Peyer's patch (tissue), 4 donors: ENCODE results near the gene SLC25A45. TPM values are rescaled to one million over a fixed set of nuclear protein-coding genes. Genes with fewer than 3 reads are reported as not detected.

Experiments used
- DNase-seq, 3 donors: peaks; one replicate each; pipeline ENCODE4 v3.0.0-alpha.2; 2017 to 2019
- H3K27ac ChIP-seq, 4 donors: fragments of 200-600 bp; sonication (generic); one replicate each; pipeline ENCODE4 v1.5.1; 2016 to 2019
- H3K27me3 ChIP-seq, 2 donors: fragments of 200-600 bp; sonication (generic); one replicate each; pipeline ENCODE4 v1.5.1; 2019
- H3K36me3 ChIP-seq, 3 donors: fragments of 200-600 bp; sonication (generic); one replicate each; pipeline ENCODE4 v1.5.1; 2016 to 2019
- H3K4me1 ChIP-seq, 4 donors: fragments of 200-600 bp; sonication (generic); one replicate each; pipeline ENCODE4 v1.5.1; 2016 to 2019
- H3K4me3 ChIP-seq, 4 donors: fragments of 200-600 bp; sonication (generic); 1 replicate in 3 of 4; 2 replicates in 1 of 4; pipeline ENCODE4 v1.5.1; 2016 to 2019; ENCODE audit warnings: mild to moderate bottlenecking in 1 of 4
- H3K9me3 ChIP-seq, 4 donors: fragments of 200-600 bp; sonication (generic); one replicate each; pipeline ENCODE4 v1.5.1; 2016 to 2019; ENCODE audit warnings: mild to moderate bottlenecking in 1 of 4
- POLR2A ChIP-seq, 2 donors: fragments of 450-650 bp; IDR thresholded peaks; one replicate each; pipeline ENCODE4 v1.5.1; 2017; ENCODE audit warnings: antibody characterized with exemption in 2 of 2, mild to moderate bottlenecking in 2 of 2, moderate library complexity in 2 of 2
- total RNA-seq, 4 donors: library from RNA; depleted of rRNA; stranded (reverse); fragments of >200 nt; gene quantifications; one replicate each; pipeline ENCODE4 v1.1.0, GENCODE V29; 2016
- TF ChIP-seq, protein P1 (sequence below), 6 experiments: fragments of 450-650 bp in 4 of 6; fragments of 200-600 bp in 2 of 6; sonication (generic) in 1 of 6; IDR thresholded peaks; one replicate each; pipeline ENCODE4 v1.5.1; 2017 to 2019; ENCODE audit warnings: antibody characterized with exemption in 6 of 6, mild to moderate bottlenecking in 3 of 6, moderate library complexity in 1 of 6

Gene SLC25A45
- total RNA-seq, 4 donors from 2014 or later: 23.3 to 50.6 (median 40.2) TPM

DNA sequence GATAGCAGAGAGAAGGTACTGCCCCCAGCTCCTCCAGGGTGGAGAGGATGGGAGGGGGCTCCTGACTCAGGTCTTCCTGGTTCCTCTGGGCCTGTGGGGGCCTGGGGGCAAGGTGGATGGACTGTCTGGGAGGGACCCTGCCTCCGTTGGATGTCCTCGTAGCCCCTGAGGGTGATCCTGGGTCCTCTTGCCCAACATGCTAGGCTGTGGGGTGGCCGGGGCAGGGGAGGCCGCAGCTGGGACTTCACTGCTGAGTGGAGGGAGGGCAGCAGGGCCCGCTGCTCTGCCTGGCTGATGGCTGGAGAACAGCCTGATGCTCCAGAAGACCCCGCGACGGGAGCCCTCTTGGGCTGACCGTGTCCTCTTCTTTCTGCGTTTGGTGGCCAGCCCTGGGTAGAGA is 17.4 kb upstream of the SLC25A45 start:
- no peak for DNase-seq
- Histone ChIP-seq H3K36me3 (peaks cover 0 to 88% (median 0%) of the 10 kb centered on the region in 3 donors), H3K9me3 (no peaks in the 10 kb centered on the region), H3K27ac (no peak overlapping the region), H3K4me3 (no peak overlapping the region), H3K27me3 (no peaks in the 10 kb centered on the region), H3K4me1 (peaks cover 0 to 26% (median 13%) of the 10 kb centered on the region in 4 donors)
- TF ChIP-seq POLR2A (IDR thresholded peaks at IDR 0.05): no peak
- TF ChIP-seq, protein P1, sequence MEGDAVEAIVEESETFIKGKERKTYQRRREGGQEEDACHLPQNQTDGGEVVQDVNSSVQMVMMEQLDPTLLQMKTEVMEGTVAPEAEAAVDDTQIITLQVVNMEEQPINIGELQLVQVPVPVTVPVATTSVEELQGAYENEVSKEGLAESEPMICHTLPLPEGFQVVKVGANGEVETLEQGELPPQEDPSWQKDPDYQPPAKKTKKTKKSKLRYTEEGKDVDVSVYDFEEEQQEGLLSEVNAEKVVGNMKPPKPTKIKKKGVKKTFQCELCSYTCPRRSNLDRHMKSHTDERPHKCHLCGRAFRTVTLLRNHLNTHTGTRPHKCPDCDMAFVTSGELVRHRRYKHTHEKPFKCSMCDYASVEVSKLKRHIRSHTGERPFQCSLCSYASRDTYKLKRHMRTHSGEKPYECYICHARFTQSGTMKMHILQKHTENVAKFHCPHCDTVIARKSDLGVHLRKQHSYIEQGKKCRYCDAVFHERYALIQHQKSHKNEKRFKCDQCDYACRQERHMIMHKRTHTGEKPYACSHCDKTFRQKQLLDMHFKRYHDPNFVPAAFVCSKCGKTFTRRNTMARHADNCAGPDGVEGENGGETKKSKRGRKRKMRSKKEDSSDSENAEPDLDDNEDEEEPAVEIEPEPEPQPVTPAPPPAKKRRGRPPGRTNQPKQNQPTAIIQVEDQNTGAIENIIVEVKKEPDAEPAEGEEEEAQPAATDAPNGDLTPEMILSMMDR (IDR thresholded peaks at IDR 0.05): no peak

DNA sequence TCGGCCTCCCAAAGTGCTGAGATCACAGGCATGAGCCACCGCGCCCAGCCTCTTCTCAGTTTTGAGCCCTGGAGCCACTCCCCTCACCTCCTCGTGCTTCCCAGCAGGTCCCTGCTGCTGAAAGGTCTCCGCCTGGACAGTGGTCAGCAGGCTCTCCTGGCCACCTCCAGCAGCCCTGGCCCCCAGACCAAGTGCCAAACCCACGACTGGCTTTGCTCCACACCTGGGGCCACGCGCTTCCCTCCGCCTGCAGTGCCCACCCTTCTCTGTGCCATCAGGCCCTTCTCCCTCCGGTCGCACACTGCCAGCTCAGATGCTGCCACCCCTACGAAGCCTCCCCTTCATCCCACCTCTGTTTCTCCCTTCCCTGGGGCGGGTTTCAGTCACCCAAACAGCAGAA is 16.8 kb upstream of the SLC25A45 start:
- no peak overlapping the region for H3K27ac ChIP-seq
- peaks cover 0 to 88% (median 0%) of the 10 kb centered on the region in 3 donors for H3K36me3 ChIP-seq
- no peak for DNase-seq
- TF ChIP-seq, protein P1 (IDR thresholded peaks at IDR 0.05): no peak
- peaks cover 0 to 23% (median 9%) of the 10 kb centered on the region in 4 donors for H3K4me1 ChIP-seq
- H3K9me3 ChIP-seq: no peaks in the 10 kb centered on the region
- no peaks in the 10 kb centered on the region for H3K27me3 ChIP-seq
- H3K4me3 ChIP-seq: no peak overlapping the region

DNA sequence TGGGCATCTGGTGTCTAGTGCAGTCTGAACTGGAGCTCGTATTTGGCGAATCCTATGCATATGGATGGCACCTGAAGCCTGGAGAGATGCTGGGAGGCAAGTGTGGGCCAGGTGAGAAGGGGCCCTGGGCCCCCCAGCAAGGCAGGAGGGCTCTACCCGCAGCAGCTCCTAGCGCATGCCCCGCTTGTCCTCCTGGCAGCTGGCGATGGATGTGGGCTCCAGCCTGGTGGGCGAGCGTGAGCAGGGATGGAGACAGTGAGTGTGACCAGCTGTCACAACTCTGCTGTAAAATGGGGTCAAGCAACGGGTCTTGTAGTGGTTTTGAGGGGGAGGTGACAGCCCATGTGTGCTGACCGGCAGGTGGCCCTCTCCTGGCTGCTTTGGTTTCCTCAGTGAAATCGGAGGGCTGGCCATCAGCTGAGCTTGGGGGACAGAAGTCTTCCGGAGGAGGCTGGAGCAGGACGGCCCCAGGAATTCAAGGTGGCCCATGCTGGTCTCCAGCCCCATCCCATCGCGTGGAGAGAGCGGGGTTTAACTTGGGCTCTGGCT is 16.0 kb upstream of the SLC25A45 start:
- no peak overlapping the region for H3K4me3 ChIP-seq
- H3K4me1 ChIP-seq: peaks cover 0 to 18% (median 3%) of the 10 kb centered on the region in 4 donors
- no peaks in the 10 kb centered on the region for H3K9me3 ChIP-seq
- H3K36me3 ChIP-seq: peaks cover 0 to 88% (median 0%) of the 10 kb centered on the region in 3 donors
- H3K27ac ChIP-seq: no peak overlapping the region
- DNase-seq: no peak
- TF ChIP-seq, protein P1 (IDR thresholded peaks at IDR 0.05): no peak
- TF ChIP-seq POLR2A (IDR thresholded peaks at IDR 0.05): no peak
- H3K27me3 ChIP-seq: no peaks in the 10 kb centered on the region

DNA sequence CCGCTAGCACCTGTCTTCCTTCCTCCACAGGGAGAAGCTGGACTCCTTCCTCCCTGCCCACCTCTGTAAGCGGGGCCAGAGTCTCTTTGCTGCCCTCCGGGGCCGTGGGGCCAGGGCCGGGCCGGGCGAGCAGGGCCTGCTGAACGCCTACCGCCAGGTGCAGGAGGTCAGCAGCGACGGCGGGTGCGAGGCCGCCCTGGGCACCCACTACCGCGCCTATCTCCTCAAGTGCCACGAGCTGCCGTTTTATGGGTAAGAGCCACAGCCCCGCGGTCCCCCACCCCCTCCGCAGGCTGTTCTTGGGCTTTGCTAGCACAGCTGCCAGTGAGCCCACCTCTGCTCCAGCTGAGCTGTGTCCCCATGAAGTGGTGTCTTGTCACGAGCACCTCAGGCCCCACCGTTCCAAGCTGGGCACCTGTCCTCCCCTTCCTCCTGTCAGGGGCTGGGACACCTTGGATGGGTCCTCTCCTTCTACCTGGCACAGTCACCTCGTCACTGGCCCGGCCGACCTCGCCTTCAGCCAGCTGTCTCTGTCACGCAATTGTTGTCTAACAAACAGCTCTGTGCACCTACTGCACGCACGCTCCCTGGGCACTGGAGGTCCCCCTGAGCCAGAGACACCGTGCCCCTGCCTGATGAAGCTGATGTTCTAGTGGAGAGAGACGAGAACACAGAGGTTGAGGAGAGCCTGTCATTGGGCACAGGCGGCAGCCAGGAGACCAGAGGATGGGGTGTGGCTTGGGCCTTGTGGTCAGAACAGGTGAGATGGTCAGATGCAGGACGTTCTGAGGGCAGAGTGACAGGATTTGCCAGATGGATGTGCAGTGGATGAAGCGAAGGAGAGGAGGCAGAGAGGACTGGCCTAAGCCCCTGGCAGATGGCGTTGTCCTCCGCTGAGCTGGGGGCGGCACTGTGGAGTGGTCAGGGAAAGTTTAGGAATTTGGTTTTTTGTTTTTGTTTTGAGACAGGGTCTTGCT is 14.6 kb upstream of the SLC25A45 start:
- TF ChIP-seq POLR2A (IDR thresholded peaks at IDR 0.05): no peak
- TF ChIP-seq, protein P1 (IDR thresholded peaks at IDR 0.05): no peak
- Histone ChIP-seq H3K27me3 (no peaks in the 10 kb centered on the region), H3K9me3 (no peaks in the 10 kb centered on the region), H3K36me3 (peaks cover 0 to 90% (median 0%) of the 10 kb centered on the region in 3 donors), H3K27ac (no peak overlapping the region), H3K4me1 (peaks cover 0 to 18% (median 0%) of the 10 kb centered on the region in 4 donors), H3K4me3 (no peak overlapping the region)
- DNase-seq: no peak

DNA sequence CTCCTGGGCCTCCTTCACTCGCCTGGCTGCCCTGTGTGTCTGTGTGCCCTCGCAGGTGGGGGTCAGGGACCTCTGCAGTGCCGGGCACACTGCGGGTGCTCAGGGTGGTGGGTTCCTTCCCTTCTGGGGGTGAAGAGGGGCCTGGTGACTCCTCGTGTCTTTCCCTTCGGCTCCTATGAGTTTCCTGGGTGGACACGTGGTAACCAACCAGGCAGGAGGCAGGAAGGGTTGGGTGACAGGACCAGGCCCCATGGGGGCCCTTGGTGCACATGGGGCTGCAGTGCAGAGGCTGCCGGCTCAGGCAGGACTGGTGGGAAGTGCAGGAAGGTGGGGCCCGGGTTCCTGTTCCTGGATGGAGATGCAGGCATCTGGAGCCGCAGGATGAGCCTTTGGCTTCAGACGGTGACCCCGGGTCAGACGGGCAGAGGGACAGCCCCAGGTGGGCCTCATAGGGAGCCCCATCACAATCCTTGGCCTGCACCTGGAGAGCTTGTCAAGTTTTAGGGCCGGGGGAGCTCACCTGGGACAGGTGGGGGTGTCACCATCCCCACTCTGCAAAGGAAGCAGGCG is 13.6 kb upstream of the SLC25A45 start:
- no peaks in the 10 kb centered on the region for H3K27me3 ChIP-seq
- peaks cover 0 to 91% (median 0%) of the 10 kb centered on the region in 3 donors for H3K36me3 ChIP-seq
- no peak for DNase-seq
- no peaks in the 10 kb centered on the region for H3K9me3 ChIP-seq
- H3K27ac ChIP-seq: no peak overlapping the region
- peaks cover 0 to 13% (median 2%) of the 10 kb centered on the region in 4 donors for H3K4me1 ChIP-seq
- no peak for TF ChIP-seq POLR2A (IDR thresholded peaks at IDR 0.05)
- TF ChIP-seq, protein P1 (IDR thresholded peaks at IDR 0.05): no peak
- no peak overlapping the region for H3K4me3 ChIP-seq
